HG02885 (cell line): ENCODE measurements around the gene PHKG1.
A peak's percentile ranks its signal among the peaks of the same experiment; 100 is the strongest.
"Not testable (repeated sequence)": the region's sequence is repeated elsewhere in the genome, so short reads cannot be mapped to it uniquely, and the experiment has no call there.

Experiments used
- ATAC-seq: cut with Tn5 transposase; IDR thresholded peaks from one replicate; pipeline ENCODE4 v1.9.1; 2021; ENCODE audit warnings: mild to moderate bottlenecking; ENCODE audit not compliant: unreplicated experiment, poor library complexity

PHKG1 gene

DNA sequence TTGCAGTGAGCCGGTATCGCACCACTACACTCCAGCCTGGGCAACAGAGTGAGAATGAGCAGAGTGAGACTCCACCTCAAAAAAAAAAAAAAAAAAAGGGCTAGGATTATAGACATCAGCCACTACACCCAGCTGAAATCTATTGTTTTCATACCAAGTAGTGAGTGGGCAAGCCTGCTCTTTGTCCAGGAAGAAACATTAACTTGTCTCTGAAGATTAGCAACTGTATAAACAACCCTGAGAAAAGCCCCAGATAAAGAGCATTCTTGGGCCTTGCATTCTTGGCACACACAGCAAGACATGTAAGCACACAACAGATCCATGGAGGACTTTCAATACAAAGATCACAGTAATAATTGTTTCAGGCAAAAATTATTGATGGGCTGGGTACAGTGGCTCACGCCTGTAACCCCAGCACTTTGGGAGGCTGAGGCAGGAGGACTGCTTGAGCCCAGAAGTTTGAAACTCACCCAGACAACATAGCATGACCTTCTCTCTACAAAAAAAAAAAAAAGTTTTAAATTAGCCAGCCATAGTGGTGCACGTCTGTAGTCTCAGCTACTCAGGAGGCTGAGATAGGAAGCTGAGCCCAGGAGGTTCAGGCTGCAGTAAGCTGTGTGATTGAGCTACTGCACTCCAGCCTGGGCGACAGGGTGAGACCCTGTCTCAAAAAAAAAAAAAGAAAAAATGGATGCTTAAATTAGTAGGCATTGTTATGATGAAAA lies 45.9 kb downstream of the PHKG1 start:
- no peak for ATAC-seq

DNA sequence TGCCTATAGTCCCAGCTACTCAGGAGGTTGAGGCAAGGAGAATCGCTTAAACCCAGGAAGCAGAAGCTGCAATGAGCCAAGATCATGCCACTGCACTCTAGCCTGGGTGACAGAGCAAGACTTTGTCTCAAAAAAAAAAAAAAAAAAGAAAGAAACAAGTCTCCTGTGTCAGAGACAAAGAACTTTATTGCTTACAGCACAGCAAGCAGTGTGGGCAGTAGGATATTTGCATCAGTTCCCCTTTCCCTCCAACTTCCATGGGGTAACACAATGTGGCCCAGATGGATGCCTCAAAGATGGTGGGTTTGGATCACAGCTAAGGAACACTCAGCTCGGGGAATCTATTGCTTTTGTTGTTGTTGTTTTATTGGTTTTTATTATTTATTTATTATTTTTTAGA lies 47.0 kb downstream of the PHKG1 start:
- ATAC-seq: not testable (repeated sequence)

DNA sequence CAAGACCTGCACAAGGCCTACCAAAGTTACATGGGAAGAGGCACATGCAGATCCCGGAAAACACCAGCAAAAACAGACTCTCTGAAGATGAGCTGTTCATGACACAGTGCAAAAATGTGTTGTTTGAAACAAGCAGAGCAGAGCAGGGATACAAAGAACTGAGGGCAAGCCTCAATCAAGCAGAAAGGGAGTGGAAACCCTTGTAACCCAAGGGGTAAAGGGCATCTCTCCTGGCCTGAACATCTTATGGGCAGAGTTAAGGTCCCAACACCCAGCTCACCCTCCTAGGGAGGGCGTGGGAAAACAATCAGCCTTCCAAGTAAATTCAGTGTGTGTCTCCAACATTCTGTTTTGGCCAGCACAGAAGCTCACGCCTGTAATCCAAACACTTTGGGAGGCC lies 52.0 kb downstream of the PHKG1 start:
- ATAC-seq: no peak

DNA sequence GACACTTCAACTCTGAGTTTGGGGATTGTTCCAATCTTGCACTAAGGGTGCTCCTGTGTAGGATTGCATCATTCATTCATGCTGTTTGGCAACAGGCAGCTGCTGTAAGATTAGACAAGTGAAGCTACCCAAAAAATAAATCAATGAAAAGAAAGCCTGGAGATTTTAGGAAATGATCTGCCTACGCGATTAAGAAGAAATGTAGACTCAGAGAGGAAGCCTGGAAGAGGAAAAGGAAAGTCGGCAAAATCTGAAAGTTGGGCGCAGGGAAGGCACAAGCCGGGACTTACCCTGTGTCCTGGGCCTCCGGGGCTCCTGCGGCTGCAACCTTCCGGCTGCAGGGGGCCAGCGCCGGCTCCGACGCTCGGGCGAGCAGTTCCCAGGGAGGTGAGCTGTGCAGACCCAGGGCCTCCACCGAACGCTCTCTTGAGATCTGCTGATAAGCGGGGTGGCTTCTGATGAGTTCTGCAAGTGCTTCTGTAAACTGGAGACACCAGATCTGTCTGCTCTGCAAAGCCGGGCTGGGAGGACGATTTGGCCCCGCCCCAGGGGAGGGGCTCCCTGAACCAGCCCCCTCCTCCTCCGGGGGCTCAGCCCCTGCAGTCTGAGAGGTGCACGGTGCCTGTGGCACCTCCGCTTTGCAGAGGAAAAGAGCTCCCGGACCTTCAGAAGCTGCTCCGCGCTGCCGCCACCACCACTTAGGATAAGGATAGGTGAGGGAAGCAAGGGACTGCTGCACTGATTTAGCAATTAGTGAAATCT lies 58.9 kb downstream of the PHKG1 start:
- peak; percentile 96 for ATAC-seq

DNA sequence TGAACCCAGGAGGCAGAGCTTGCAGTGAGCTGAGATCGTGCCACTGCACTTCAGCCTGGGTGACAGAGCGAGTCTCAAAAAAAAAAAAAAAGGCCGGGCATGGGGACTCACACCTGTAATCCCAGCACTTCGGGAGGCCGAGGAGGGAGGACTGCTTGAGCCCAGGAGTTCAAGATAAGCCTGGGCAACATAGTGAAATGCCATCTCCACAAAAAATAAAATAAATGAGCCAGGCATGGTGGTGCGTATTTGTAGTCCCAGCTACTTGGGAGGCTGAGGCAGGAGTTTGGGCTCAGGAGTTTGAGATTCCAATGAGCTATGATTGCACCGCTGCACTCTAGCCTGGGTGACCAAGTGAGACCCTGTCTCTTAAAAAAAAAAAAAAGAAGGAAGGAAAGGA lies 60.2 kb downstream of the PHKG1 start:
- ATAC-seq: not testable (repeated sequence)

DNA sequence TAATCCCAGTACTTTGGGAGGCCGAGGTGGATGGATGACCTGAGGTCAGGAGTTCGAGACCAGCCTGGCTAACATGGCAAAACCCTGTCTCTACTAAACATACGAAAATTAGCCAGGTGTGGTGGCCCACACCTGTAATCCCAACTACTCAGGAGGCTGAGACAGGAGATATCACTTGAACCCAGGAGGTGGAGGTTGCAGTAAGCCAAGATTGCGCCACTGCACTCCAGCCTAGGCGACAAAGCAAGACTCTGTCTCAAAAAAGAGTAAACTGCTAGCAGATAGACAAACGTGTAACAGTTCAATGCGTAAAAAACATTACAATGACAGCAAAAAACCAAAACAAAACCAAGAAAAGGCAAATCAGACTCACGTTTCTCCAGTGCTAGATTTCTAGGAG lies 61.2 kb downstream of the PHKG1 start:
- not testable (repeated sequence) for ATAC-seq

DNA sequence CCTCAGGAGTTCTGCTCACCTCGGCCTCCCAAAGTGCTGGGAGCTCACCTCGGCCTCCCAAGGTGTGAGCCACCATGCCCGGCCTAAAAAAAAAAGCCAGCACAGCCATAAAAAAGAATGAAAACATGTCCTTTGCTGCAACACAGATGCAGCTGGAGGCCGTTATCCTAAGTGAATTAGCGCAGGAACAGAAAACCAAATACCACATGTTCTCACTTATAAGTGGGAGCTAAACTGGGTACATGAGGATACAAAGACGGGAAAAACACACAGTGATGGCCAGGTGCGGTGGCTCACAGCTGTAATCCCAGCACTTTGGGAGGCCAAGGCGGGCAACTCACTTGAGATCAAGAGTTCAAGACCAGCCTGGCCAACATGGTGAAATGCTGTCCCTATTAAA lies 62.4 kb downstream of the PHKG1 start:
- no peak for ATAC-seq
